HG03432 (cell line): ENCODE results near the gene COA6.
"Not testable (repeated sequence)": the region's sequence is repeated elsewhere in the genome, so short reads cannot be mapped to it uniquely, and the experiment has no call there.

ENCODE experiments used
- ATAC-seq: cut with Tn5 transposase; IDR thresholded peaks from one replicate; pipeline ENCODE4 v1.9.1; 2021; ENCODE audit warnings: mild to moderate bottlenecking, moderate library complexity; ENCODE audit not compliant: unreplicated experiment

COA6 gene

DNA sequence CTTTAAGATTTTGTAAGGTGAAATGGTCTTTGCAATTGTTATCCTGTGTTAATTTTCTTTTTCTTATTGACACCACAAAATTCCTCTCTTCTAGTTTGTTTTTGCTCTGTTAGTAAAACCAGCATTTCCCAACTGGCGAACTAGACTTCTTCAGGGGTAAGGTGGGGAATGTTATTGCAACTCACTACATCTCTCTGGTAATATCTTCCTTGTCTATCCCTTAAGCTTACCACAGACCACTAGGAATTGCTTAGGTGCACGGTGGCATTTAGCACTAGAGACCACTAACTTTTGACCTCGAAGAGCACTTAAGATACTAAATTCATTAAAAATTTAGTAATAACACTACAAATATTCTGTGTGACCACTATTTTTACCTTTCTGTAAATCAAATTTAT, 4.2 kb upstream of the COA6 start:
- no peak for ATAC-seq

- no peak for ATAC-seq
These were observed 3.5 kb upstream of the COA6 start for GRCh38 chr1:234369784-234370183.

DNA sequence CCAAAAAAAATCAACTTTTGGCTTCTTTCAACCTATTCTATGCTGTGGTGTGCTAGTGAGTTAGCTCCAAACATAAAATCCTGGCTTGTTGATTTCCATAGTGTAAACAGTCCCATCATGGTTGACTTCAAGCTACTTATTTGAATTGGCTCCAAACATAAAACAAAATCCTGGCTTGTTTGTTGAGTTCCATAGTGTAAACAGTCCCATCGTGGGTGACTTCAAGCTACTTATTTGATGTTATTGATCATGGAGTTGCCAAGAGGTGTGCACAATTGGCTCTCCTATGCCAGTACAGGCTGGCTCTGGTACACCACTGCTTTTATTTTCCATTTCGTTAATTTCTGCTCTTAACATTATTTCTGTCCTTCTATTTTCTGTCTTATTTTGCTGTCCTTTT, 1.8 kb upstream of the COA6 start:
- ATAC-seq = no peak

- no peak for ATAC-seq
These were observed 1.1 kb upstream of the COA6 start for GRCh38 chr1:234372011-234372757.

DNA sequence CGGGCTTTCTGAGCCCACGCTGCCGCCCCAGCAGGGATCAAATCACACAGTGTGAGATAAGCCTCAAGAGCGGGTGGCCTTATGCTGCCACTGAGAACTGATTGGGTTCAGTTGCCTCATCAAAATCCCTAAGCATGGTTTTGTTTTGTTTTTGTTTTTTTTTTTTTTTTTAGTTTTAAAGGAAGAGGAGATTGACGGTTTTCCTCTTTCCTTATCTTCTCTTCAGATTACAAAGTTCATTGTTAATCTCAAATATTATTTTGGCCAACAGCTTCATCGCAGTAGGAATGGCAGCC, 651 bp downstream of the COA6 start:
- peak; percentile 19 for ATAC-seq

DNA sequence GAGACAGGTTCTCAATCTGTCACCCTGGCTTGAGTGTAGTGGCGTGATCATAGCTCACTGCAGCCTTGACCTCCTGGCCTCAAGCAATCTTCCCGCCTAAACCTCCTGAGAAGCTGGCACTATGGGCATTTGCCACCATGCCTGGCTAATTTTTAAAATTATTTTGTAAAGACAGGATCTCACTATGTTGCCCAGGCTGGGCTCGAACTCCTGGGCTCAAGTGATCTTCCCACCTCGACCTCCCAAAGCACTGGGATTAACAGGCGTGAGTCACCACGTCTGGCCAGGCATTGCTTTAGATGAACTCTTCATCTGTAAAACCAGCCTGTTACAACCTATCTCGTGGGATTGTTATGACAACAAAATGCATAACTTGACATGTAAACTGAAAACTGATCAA, 2.4 kb downstream of the COA6 start:
- ATAC-seq = no peak

GRCh38 chr1:234379591-234380109, 6.4 kb downstream of the COA6 start:
- not testable (repeated sequence) for ATAC-seq

DNA sequence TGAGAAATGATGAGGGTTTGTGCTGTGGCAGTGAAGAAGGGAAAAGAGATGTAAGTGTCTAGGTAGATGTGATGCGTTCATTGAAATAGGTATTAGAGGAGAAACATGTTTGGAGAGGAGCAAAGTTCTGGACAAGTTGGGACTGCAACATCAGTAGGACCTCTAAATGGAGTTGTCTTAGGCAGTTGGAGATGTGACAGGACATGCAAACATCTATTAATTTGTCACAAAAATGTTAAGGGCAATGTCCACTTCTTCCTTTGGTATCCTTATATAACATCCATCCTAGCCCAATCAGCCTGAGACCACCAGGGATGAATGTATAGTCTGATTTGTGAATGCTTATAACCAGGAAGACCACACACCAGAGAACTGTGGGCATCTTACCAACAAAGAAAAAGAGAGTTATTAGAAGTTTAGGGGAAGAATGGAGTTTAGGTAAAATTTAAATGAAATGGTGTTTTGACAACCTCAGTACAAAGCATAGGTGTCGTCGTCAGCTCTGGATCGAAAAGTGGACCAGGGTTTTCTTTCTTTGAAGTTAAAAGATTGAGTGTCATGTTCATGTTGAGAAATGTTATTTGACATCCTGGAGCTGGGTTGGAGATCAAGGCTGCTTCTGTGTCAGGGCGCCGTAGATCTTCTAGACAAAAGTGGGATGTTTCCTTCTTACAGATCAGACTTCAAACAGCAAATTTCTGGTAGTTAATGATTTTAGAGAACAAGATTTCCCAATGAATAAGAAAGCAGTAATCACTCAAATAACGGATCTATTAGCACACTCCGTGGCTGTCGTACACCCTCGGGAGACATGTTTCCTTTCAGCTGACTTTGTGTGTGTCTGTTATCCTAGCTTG, 8.7 kb downstream of the COA6 start:
- ATAC-seq = no peak

GRCh38 chr1:234386122-234386521, 12.9 kb downstream of the COA6 start:
- no peak for ATAC-seq

DNA sequence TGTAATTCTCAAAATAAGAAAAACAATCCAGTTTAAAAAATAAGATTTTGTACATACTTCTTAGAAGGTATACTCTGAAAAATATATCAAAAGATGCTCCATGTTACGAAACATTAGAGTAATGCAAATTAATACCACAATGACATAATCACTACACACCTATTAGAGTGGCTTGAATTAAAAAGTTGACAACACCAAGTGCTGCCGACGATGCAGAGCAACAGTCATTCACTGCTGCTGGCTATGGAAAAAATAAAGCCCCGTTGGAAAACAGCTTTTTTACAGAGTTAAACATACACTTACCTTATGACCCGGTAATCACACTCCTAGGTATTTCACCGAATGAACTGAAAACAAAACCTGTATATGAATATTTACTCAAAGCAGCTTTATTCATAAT, 14.8 kb downstream of the COA6 start:
- no peak for ATAC-seq

DNA sequence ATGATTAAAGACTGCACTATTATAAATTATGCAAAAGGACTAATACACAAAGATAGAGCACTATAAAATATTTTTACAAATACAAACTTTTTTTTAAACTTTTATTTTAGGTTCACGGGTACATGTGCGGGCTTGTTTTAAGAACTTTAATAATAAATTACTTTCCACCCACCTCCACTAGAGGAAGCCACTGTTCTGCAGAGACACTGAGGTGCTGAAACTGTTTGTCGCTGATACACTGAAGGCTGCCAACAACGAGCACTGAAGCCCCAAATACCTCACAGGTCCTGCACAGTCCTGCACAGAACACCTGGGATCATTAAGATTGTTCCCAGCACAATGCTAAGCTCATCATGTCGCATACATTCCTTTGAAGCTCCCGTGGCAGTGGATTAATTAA, 19.9 kb downstream of the COA6 start:
- no peak for ATAC-seq

- no peak for ATAC-seq
These were observed 22.0 kb downstream of the COA6 start for GRCh38 chr1:234395297-234395696.

- no peak for ATAC-seq
These were observed 22.8 kb downstream of the COA6 start for GRCh38 chr1:234396092-234396491.

- ATAC-seq = no peak
These were observed 23.6 kb downstream of the COA6 start for GRCh38 chr1:234396871-234397270.

- ATAC-seq = no peak
These were observed 24.5 kb downstream of the COA6 start for GRCh38 chr1:234397732-234398131.

GRCh38 chr1:234398849-234399381, 25.7 kb downstream of the COA6 start:
- peak; percentile 62 for ATAC-seq

GRCh38 chr1:234399515-234399914, 26.3 kb downstream of the COA6 start:
- ATAC-seq = not testable (repeated sequence)

DNA sequence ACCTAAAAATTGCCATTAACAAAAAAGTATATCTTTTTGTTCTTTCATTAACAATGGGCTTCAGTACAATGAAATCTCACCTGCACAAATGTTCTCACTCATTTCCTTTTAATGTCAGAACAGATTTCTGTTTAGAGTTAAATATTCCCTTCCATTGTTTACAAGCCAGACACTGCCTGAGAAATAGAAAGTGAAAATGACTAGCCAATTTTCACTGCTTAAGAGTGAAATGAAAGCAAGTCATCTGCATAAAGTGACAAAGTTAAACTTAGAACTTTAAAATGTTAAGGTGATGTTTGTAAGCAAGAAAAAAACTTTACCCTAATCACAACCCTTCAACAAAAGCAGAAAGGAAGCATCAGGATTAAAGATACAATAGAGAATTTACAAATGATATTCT, 27.5 kb downstream of the COA6 start:
- ATAC-seq = peak; percentile 62

DNA sequence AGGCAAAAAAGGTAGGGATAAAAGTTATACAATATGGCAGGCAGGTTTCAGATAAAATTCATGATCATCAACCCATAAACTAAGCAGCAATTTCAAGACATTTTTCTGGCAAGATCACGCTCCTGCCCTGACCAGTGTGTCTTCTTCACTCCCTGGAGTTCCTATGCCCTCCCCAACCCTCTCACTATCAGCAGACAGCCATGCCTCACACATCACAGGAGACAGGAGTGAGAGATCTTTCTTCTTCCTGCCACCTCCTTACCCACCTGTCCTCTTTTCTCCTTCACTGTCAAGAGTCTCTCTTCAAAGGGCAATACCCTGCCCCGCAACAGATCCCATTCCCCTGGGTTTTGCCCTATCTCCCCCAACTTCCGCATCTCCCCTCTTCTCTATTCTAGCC, 28.4 kb downstream of the COA6 start:
- no peak for ATAC-seq

- no peak for ATAC-seq
These were observed 29.7 kb downstream of the COA6 start for GRCh38 chr1:234402939-234403338.

GRCh38 chr1:234405676-234406075, 32.4 kb downstream of the COA6 start:
- ATAC-seq = no peak

DNA sequence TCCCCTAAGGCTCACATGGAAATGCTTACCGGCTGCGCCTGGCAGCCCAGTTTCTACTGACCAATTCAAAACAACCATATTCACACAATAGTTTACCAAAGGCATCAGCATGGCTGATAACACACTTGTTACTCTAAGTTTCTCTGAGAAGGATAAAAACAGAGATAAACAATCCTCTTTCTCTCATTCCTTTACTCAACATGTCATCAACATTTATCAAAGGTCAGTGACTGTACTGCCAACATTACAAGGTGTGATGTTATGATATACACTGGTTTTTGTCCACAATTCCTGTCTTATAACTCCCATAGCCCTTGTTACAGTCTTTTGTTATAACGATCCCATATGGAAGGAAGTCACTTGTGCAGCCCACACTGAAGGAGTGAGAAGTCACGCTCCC, 33.6 kb downstream of the COA6 start:
- ATAC-seq = no peak
